Astrocyte (in vitro differentiated cells and primary cell): ENCODE measurements around the gene API5. TPM values are rescaled to one million over a fixed set of nuclear protein-coding genes. Genes with fewer than 3 reads are reported as not detected.
"Not testable (repeated sequence)": the region's sequence is repeated elsewhere in the genome, so short reads cannot be mapped to it uniquely, and the experiment has no call there.

Experiments
- DNase-seq: peaks from one replicate; pipeline ENCODE4 v3.0.0-alpha.2; 2010; ENCODE audit warnings: low read depth
- FAIRE-seq: peaks from 2 replicates; lab custom pipeline; 2011; peaks lifted over from hg19 to GRCh38; lab: Jason Lieb, UNC
- H2AFZ ChIP-seq: 2 replicates; pipeline ENCODE4 v1.6.0; 2012; ENCODE audit warnings: low read depth, low read length, inconsistent platforms
- H3K27ac ChIP-seq: 2 replicates; pipeline ENCODE4 v1.5.1; 2011; ENCODE audit warnings: low read depth, low read length, inconsistent platforms
- H3K27me3 ChIP-seq: 2 replicates; pipeline ENCODE4 v1.6.0; 2011; ENCODE audit warnings: low read length, inconsistent platforms; ENCODE audit not compliant: insufficient read depth
- H3K36me3 ChIP-seq: 2 replicates; pipeline ENCODE4 v1.5.1; 2011; ENCODE audit warnings: low read length, inconsistent platforms; ENCODE audit not compliant: insufficient read depth
- H3K4me1 ChIP-seq: 2 replicates; pipeline ENCODE4 v1.5.1; 2011; ENCODE audit warnings: low read length, inconsistent platforms; ENCODE audit not compliant: insufficient read depth
- H3K4me2 ChIP-seq: 2 replicates; pipeline ENCODE4 v1.6.0; 2012; ENCODE audit warnings: low read length, inconsistent platforms
- H3K4me3 ChIP-seq: 2 replicates; pipeline ENCODE4 v1.5.1; 2011; ENCODE audit warnings: low read depth, mild to moderate bottlenecking, low read length, inconsistent platforms; ENCODE audit not compliant: insufficient read depth
- H3K79me2 ChIP-seq: 2 replicates; pipeline ENCODE4 v1.6.0; 2012; ENCODE audit warnings: mild to moderate bottlenecking, low read length, inconsistent platforms; ENCODE audit not compliant: insufficient read depth
- H3K9ac ChIP-seq: 2 replicates; pipeline ENCODE4 v1.6.0; 2012; ENCODE audit warnings: mild to moderate bottlenecking, low read length, inconsistent platforms
- H3K9me3 ChIP-seq: 2 replicates; pipeline ENCODE4 v1.5.1; 2012; ENCODE audit warnings: low read depth, mild to moderate bottlenecking, low read length, inconsistent platforms; ENCODE audit not compliant: insufficient read depth
- H4K20me1 ChIP-seq: 2 replicates; pipeline ENCODE4 v1.6.0; 2012; ENCODE audit warnings: low read length, inconsistent platforms; ENCODE audit not compliant: insufficient read depth
- H3K27ac Mint-ChIP-seq: one replicate; pipeline ENCODE4 v1.8.0; 2021; ENCODE audit warnings: mild to moderate bottlenecking, mixed read lengths; ENCODE audit not compliant: unreplicated experiment
- H3K27me3 Mint-ChIP-seq: one replicate; pipeline ENCODE4 v1.8.0; 2021; ENCODE audit warnings: low read depth, mixed read lengths; ENCODE audit not compliant: unreplicated experiment
- H3K36me3 Mint-ChIP-seq: one replicate; pipeline ENCODE4 v1.8.0; 2021; ENCODE audit warnings: low read depth, mixed read lengths; ENCODE audit not compliant: unreplicated experiment
- H3K4me1 Mint-ChIP-seq: one replicate; pipeline ENCODE4 v1.8.0; 2021; ENCODE audit warnings: low read depth, mixed read lengths; ENCODE audit not compliant: unreplicated experiment
- H3K4me3 Mint-ChIP-seq: one replicate; pipeline ENCODE4 v1.8.0; 2021; ENCODE audit warnings: mild to moderate bottlenecking, moderate library complexity, mixed read lengths; ENCODE audit not compliant: unreplicated experiment
- H3K9me3 Mint-ChIP-seq: one replicate; pipeline ENCODE4 v1.8.0; 2021; ENCODE audit warnings: mild to moderate bottlenecking, mixed read lengths; ENCODE audit not compliant: unreplicated experiment
- EZH2 ChIP-seq: IDR thresholded peaks from 2 replicates; pipeline ENCODE4 v1.6.1; 2012; ENCODE audit warnings: mild to moderate bottlenecking, low read length, inconsistent platforms; ENCODE audit not compliant: insufficient read depth
- total RNA-seq: library from RNA; stranded (reverse); gene quantifications from 2 replicates; pipeline ENCODE4 v1.2.1, GENCODE V29; 2021
- TF ChIP-seq, protein P1 (sequence below): IDR thresholded peaks from 2 replicates; pipeline ENCODE4 v1.5.1; 2011; ENCODE audit warnings: low read depth, mild to moderate bottlenecking, inconsistent platforms, low read length, moderate library complexity; ENCODE audit not compliant: insufficient read depth

The API5 gene
- total RNA-seq, 1 donor from 2014 or later, result 118 TPM

DNA sequence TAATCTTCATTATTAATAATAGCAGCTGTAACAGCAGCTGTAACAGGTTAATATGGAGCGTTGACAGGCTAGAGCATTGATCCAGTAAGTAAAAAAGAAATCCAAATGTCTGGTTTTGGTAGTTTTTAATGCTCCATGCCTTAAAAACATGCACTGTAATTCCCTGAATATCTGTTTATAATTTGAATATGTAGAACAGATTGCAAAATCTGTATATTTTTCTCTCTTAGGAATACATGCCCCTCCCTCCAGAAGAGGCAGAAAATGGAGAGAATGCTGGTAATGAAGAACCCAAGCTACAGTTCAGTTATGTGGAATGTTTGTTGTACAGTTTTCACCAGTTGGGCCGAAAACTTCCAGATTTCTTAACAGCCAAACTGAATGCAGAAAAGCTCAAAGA, 16.7 kb downstream of the API5 start:
- Histone ChIP-seq H2AFZ (no peak overlapping the region), H3K9ac (no peak overlapping the region), H3K79me2 (no peaks in the 10 kb centered on the region), H3K27me3 (no peaks in the 10 kb centered on the region), H3K27ac (peak overlapping the region; percentile 55), H4K20me1 (peaks cover 27% of the 10 kb centered on the region), H3K9me3 (no peaks in the 10 kb centered on the region), H3K4me3 (no peak overlapping the region), H3K4me1 (peaks cover 4% of the 10 kb centered on the region), H3K36me3 (peaks cover 59% of the 10 kb centered on the region), H3K4me2 (no peak overlapping the region)
- TF ChIP-seq, protein P1, sequence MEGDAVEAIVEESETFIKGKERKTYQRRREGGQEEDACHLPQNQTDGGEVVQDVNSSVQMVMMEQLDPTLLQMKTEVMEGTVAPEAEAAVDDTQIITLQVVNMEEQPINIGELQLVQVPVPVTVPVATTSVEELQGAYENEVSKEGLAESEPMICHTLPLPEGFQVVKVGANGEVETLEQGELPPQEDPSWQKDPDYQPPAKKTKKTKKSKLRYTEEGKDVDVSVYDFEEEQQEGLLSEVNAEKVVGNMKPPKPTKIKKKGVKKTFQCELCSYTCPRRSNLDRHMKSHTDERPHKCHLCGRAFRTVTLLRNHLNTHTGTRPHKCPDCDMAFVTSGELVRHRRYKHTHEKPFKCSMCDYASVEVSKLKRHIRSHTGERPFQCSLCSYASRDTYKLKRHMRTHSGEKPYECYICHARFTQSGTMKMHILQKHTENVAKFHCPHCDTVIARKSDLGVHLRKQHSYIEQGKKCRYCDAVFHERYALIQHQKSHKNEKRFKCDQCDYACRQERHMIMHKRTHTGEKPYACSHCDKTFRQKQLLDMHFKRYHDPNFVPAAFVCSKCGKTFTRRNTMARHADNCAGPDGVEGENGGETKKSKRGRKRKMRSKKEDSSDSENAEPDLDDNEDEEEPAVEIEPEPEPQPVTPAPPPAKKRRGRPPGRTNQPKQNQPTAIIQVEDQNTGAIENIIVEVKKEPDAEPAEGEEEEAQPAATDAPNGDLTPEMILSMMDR, result no peak
- TF ChIP-seq EZH2, result no peak
- peaks cover 8% of the 10 kb centered on the region for H3K36me3 Mint-ChIP-seq
- DNase-seq (no peak), FAIRE-seq (no peak)
- no peaks in the 10 kb centered on the region for H3K9me3 Mint-ChIP-seq
- H3K4me3 Mint-ChIP-seq, result no peak overlapping the region
- H3K27ac Mint-ChIP-seq, result no peak overlapping the region
- H3K27me3 Mint-ChIP-seq, result no peaks in the 10 kb centered on the region
- peaks cover 12% of the 10 kb centered on the region for H3K4me1 Mint-ChIP-seq

DNA sequence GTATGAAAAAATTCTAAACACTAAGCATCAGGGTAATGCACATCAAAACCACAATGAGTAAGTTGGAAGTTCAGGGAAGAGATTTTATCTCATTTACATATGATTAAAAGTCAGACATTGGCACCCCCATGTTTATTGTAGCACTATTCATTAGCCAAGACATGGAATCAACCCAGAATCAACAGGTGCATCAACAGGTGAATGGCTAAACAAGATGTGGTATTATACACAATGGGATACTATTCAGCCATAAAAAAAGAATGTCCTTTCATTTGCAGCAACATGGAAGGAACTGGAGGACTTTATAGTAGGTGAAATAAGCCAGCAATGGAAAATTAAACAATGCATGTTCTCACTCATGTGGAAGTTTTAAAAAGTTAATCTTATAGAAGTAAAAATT, 29.4 kb downstream of the API5 start:
- no peaks in the 10 kb centered on the region for H3K27me3 Mint-ChIP-seq
- H3K27me3 ChIP-seq, result no peaks in the 10 kb centered on the region
- DNase-seq, result no peak
- H3K36me3 ChIP-seq, result peaks cover 28% of the 10 kb centered on the region
- no peak overlapping the region for H3K4me3 Mint-ChIP-seq
- H4K20me1 ChIP-seq, result no peaks in the 10 kb centered on the region
- no peak overlapping the region for H3K27ac Mint-ChIP-seq
- H3K27ac ChIP-seq, result no peak overlapping the region
- FAIRE-seq, result no peak
- peaks cover 2% of the 10 kb centered on the region for H3K9me3 Mint-ChIP-seq
- no peak overlapping the region for H3K9ac ChIP-seq
- H3K4me1 Mint-ChIP-seq, result no peaks in the 10 kb centered on the region
- no peaks in the 10 kb centered on the region for H3K79me2 ChIP-seq
- H3K36me3 Mint-ChIP-seq, result peaks cover 10% of the 10 kb centered on the region
- no peak for TF ChIP-seq EZH2
- TF ChIP-seq, protein P1, result no peak
- H3K4me2 ChIP-seq, result no peak overlapping the region
- H3K9me3 ChIP-seq, result no peaks in the 10 kb centered on the region
- no peaks in the 10 kb centered on the region for H3K4me1 ChIP-seq
- H2AFZ ChIP-seq, result no peak overlapping the region
- no peak overlapping the region for H3K4me3 ChIP-seq

DNA sequence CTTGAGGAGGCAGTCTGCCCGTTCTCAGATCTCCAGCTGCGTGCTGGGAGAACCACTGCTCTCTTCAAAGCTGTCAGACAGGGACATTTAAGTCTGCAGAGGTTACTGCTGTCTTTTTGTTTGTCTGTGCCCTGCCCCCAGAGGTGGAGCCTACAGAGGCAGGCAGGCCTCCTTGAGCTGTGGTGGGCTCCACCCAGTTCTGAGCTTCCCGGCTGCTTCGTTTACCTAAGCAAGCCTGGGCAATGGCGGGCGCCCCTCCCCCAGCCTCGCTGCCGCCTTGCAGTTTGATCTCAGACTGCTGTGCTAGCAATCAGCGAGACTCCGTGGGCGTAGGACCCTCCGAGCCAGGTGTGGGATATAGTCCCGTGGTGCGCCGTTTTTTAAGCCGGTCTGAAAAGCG, 39.6 kb downstream of the API5 start:
- FAIRE-seq, H3K27ac Mint-ChIP-seq, H3K27ac ChIP-seq, H3K4me2 ChIP-seq, H3K36me3 Mint-ChIP-seq, H3K9me3 ChIP-seq, H3K27me3 ChIP-seq, H3K4me3 Mint-ChIP-seq, H3K27me3 Mint-ChIP-seq, H3K9me3 Mint-ChIP-seq, H4K20me1 ChIP-seq, H2AFZ ChIP-seq, DNase-seq, H3K79me2 ChIP-seq, H3K4me3 ChIP-seq, H3K36me3 ChIP-seq, H3K9ac ChIP-seq, H3K4me1 Mint-ChIP-seq, H3K4me1 ChIP-seq: not testable (repeated sequence)
